ENCODE data around the gene TTC39B.

GRCh38 chr9:15153961-15154360 lies 153.1 kb downstream of the TTC39B start:
- no peak for TF ChIP-seq CTCF (IDR thresholded peaks at IDR 0.05)
- no peak for TF ChIP-seq POLR2A (IDR thresholded peaks at IDR 0.05)
